HG02981 (cell line): Measurements from ENCODE around the gene STK32B.
"Not testable (repeated sequence)": the region's sequence is repeated elsewhere in the genome, so short reads cannot be mapped to it uniquely, and the experiment has no call there.

ENCODE experiments used
- ATAC-seq: cut with Tn5 transposase; IDR thresholded peaks from one replicate; pipeline ENCODE4 v1.9.1; 2021; ENCODE audit warnings: mild to moderate bottlenecking, moderate library complexity; ENCODE audit not compliant: unreplicated experiment

The STK32B gene

GRCh38 chr4:5249727-5250126 lies 198.4 kb downstream of the STK32B start:
- no peak for ATAC-seq

GRCh38 chr4:5250536-5250935 lies 199.3 kb downstream of the STK32B start:
- ATAC-seq, result not testable (repeated sequence)

DNA sequence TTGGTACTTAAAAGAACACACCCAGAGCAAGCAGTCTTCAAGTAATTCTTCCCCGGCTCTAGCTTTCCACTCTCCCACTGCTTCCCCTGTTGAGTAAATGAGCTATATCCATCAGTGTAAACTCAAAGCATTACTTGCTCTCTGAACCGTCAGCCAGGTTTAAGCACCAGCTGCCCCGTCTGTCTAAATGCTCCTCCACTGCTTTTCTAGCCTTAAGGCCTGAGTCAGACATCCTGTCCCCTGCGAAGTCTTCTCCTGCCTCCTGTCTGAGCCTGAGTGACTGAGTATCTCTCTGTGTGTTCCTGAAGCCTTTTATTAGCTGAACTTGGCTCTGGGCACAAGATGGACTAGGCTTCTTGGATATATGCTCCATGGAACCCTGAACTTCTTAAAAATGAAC lies 205.1 kb downstream of the STK32B start:
- no peak for ATAC-seq

DNA sequence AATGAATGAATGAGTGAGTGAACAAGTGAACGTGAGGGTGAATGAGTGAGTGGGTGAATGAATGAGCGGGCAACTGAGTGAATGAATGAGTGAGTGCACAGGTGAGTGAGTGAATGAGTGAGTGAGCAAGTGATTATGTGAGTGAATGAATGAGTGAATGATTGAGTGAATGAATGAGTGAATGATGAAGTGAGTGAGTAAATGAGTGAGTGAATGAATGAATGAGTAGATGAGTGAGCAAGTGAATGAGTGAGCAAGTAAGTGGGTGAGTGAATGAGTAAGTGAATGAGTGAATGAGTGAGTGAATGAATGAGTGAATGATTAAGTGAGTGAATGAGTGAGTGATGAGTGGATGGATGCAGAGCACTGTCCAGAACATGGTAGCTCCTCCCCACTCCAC lies 205.8 kb downstream of the STK32B start:
- ATAC-seq, result no peak

DNA sequence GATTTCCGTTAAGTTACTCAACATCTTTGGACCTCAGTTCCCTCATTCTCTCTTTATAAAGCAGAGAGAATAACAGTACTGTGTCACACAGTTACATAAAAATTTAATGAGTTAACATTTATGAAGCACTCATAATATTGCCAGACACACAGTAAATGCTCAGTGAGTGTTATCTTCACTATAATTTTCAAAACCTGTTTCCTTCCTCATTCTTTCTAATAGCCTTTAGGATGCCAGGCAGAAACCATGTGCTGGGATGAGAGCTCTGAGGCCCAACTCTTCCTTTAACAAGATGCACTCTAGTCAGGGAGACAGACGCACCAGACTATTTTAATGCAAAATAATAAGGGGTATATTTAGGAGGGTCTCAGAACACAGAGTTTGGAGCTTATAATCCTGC lies 208.2 kb downstream of the STK32B start:
- ATAC-seq, result no peak

GRCh38 chr4:5260121-5260520 lies 208.8 kb downstream of the STK32B start:
- ATAC-seq, result no peak

GRCh38 chr4:5261866-5262265 lies 210.6 kb downstream of the STK32B start:
- ATAC-seq, result no peak

DNA sequence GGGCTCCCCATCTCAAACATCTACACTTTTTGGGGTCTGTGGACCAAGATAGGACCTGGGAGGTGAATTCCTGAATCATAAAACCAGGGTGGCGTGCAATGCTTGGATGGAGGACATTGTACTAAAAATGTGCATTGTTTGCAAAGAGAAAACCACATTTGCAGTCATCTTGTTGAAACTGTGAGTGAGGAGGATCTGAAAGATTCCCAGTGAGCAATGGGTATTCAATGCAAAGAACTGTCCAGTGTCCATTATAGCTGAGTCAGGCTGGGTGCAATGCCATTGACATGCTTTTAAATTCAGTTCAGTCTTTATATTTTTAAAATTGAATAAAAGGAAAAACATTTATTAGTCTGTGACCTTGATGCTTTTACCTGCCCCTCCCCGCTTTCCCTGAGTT lies 215.7 kb downstream of the STK32B start:
- no peak for ATAC-seq

DNA sequence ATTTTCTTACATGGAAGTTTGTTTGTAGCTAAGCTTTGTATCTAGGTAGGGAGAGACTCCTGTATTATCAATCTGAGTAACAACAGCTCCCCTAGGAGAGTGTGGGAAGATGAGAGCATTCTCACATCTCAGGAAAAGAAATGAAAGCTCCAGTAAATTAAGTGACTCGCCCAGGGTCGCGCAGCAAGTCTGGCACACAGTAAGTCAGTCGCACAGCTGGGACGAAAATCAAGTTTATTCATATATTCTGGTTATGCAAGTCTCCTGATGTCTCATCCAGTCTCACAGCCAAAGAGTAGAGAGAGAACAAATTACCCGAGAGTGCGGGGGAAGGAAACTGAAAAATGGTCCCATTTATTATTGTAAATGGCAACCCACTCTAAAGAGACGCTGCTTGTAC lies 216.1 kb downstream of the STK32B start:
- no peak for ATAC-seq

- no peak for ATAC-seq
Observed at GRCh38 chr4:5276475-5277075, 225.3 kb downstream of the STK32B start.

DNA sequence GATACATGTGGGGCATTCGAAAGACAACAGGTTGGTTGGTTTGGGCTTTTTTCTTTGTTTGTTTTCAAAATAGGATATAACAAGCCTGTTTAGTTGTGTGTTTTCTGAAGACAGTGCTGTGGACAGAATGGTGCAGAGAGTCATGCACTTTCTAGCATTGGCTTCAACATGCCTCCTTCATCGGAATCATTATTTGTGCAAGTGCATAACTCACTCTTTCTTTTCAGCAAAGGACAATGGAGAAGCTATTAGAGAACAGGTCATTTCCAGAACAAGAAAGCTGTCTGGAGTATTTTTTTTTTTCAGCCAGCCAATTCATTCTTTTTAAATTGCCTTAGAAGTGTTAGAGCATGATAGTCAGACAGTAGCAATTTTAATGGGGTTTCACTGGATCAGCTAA lies 225.8 kb downstream of the STK32B start:
- ATAC-seq, result no peak

GRCh38 chr4:5278213-5278612 lies 226.9 kb downstream of the STK32B start:
- ATAC-seq, result no peak

DNA sequence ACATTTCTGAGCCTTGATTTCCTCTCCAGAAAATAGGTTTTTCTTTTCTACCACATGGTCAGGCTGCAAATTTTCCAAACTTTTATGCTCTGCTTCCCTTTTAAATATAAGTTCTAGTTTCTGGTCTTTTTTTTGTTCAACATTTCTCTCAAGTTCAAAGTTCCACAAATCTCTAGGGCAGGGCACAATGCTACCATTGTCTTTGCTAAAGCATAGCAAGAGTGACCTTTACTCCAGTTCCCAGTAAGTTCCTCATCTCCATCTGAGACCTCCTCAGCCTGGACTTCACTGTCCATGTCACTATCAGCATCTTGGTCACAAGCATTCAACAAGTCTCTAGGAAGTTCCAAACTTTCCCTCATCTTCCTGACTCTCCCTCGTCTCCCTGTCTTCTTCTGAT lies 228.8 kb downstream of the STK32B start:
- ATAC-seq, result not testable (repeated sequence)

DNA sequence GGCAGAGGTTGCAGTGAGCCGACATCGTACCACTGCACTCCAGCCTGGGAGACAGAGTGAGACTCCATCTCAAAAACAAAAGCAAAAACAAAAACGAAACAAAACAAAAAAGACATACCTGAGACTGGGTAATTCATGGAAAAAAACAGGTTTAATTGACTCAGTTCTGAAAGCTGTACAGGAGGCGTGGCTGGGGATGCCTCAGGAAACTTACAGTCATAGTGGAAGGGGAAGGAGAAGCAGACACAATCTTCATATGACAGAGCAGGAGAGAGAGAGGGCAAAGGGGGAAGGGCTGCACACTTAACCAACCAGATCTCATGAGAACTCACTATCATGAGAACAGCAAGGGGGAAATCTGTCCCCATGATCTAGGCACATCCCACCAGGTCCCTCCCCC lies 229.5 kb downstream of the STK32B start:
- ATAC-seq, result no peak

GRCh38 chr4:5283837-5284236 lies 232.6 kb downstream of the STK32B start:
- no peak for ATAC-seq

DNA sequence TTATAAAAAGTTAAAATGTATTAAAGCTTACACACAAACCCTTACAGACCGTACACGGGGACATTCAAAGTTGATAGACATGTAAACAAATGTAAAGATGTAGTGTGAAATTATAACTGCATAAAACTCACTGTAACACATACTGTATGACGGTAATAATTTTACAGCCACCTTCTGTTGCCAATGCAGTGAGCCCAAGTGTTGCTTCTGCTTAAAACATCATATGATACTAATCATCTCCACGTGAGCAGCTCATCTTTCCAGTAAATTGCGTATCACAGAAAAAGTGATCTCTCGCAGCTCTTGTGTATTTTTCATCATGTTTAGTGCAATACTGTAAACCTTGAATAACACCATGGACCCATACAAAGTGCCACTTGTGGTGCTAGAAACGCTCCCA lies 233.2 kb downstream of the STK32B start:
- no peak for ATAC-seq

DNA sequence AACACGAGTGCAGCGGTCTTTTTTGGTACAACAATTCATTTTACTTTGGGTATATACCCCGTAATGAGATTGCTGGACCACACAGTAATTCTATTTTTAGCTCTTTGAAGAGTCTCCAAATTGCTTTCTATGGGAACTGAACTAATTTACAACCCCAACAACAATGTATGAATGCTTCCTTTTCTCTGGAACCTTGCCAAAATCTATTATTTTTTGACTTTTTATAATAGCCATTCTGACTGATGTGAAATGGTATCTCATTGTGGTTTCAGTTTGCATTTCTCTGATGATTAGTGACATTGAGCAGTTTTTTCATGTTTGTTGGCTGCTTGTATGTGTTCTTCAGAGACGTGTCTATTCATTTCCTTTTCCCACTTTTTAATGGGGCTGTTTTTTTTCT lies 240.8 kb downstream of the STK32B start:
- no peak for ATAC-seq

- ATAC-seq, result not testable (repeated sequence)
Observed at GRCh38 chr4:5298000-5298787, 246.9 kb downstream of the STK32B start.

DNA sequence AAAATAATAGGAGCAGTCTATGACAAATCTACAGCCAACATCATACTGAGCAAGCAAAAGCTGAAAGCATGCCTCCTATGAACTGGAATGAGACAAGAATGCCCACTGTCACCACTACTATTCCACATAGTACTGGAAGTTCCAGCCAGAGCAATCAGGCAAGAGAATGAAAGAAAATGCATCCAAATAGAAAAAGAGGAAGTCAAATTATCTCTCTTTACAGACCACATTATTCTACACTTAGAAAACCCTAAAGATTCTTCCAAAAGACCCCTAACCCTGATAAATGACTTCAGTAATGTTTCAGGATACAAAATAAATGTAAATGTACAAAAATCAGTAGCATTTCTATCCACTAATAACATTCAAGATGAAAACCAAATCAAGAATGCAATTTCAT lies 249.0 kb downstream of the STK32B start:
- ATAC-seq, result no peak

DNA sequence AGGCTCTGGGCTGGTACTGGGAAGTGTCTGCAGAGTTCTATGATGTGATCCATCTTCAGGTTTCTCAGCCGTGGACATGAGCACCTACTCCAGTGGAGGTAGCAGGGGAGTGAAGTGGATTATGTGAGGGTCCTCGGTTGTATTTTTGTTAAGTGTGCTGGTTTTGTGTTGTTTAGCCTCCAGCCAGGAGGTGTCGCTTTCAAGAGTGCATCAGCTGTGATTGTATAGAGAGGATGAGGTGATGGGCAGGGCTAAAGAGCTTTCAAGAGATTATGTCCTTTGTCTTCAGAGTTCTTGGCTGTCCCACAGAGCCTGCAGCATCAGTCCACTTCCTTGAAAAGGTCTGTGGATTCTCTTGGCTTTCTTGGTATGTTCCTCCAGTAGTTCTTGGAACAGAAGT lies 256.6 kb downstream of the STK32B start:
- no peak for ATAC-seq

DNA sequence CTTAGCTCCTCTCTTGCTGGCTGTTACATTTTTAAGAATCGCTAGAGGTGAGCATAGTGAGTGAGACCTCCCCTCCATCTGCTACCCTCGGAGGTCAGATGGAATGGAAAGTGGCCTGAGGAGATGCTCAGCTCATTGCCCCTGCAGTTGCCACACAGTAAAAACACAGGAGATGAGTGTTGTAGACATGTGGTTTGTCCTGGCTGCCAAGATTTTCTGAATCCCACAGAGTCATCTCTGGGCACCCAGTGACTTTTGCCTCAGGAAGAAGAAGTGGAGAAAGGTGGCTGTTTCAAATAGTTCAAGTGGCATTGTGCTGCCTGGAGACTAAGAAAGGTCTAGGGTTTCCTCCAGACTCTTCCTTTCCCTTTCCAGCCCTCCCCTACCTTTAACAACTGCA lies 271.0 kb downstream of the STK32B start:
- no peak for ATAC-seq

DNA sequence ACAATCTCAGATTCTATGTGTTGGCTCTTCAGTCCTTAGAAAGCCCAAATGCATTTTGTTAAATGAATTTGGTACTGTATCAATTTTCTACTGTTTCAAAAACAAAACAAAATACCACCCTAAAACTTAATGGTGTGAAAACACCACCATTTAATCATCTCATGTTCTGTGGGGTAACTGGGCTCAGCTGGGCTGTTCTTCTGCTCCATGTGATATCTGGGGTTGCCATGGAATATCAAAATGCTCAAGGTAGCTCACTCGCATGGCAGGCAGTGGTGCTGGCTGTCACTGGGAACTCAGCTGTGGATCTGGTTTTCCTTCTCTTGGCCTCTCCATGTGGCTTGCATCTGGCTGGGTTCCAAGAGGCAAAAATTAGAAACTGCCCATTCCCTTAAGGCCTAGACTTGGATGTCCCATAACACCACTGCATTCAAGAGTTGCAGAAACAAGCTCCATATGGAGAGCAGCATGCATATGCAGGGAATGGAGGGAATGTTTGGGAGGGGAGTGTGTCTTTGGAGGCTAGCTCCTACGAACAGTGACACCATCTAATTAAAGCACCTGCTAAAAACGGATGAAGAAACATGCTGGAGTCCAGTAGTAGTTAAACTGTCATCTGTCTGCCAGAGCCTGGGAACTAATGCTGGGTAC lies 279.2 kb downstream of the STK32B start:
- no peak for ATAC-seq
